Stimulated activated naive CD8-positive, alpha-beta T cell treated with anti-CD3 and anti-CD28 coated beads, Interleukin-15, Interleukin-2, amounts not matched to agents 100 ng/mL and 50 ng/mL, for 24 hours (primary cell): Measurements from ENCODE around the gene ABCB7.
"Not testable (repeated sequence)": the region's sequence is repeated elsewhere in the genome, so short reads cannot be mapped to it uniquely, and the experiment has no call there.

Source experiments
- H3K27ac Mint-ChIP-seq: one replicate; pipeline ENCODE4 v1.8.0; 2021; ENCODE audit warnings: mild to moderate bottlenecking, mixed read lengths
- H3K27me3 Mint-ChIP-seq: one replicate; pipeline ENCODE4 v1.8.0; 2021; ENCODE audit warnings: mixed read lengths
- H3K36me3 Mint-ChIP-seq: one replicate; pipeline ENCODE4 v1.8.0; 2021; ENCODE audit warnings: low read depth, mixed read lengths
- H3K4me1 Mint-ChIP-seq: one replicate; pipeline ENCODE4 v1.8.0; 2021; ENCODE audit warnings: low read depth, mixed read lengths
- H3K4me3 Mint-ChIP-seq: one replicate; pipeline ENCODE4 v1.8.0; 2021; ENCODE audit warnings: mild to moderate bottlenecking, mixed read lengths
- H3K9me3 Mint-ChIP-seq: one replicate; pipeline ENCODE4 v1.8.0; 2021; ENCODE audit warnings: mixed read lengths

Gene ABCB7

GRCh38 chrX:75155827-75156525 is at the start of gene ABCB7:
Gene ABCB7 (minus strand): TSS chrX:75156283. CDS start chrX:75156272, 11 bp downstream.
- peak within 1 kb of the TSS; percentile 88 for H3K4me3 Mint-ChIP-seq
- H3K9me3 Mint-ChIP-seq = no peaks in the 10 kb centered on the region
- peaks cover 4% of the 10 kb centered on the region for H3K36me3 Mint-ChIP-seq
- H3K4me1 Mint-ChIP-seq = peaks cover 72% of the 10 kb centered on the region
- peak within 1 kb of the TSS; percentile 91 for H3K27ac Mint-ChIP-seq
- no peaks in the 10 kb centered on the region for H3K27me3 Mint-ChIP-seq

- H3K9me3 Mint-ChIP-seq, H3K27me3 Mint-ChIP-seq, H3K4me3 Mint-ChIP-seq, H3K27ac Mint-ChIP-seq, H3K36me3 Mint-ChIP-seq, H3K4me1 Mint-ChIP-seq: not testable (repeated sequence)
Observed at GRCh38 chrX:75188415-75189206, 32.5 kb upstream of the ABCB7 start.

- no peaks in the 10 kb centered on the region for H3K4me1 Mint-ChIP-seq
- no peak overlapping the region for H3K27ac Mint-ChIP-seq
- no peaks in the 10 kb centered on the region for H3K36me3 Mint-ChIP-seq
- H3K9me3 Mint-ChIP-seq = no peaks in the 10 kb centered on the region
- H3K27me3 Mint-ChIP-seq = no peaks in the 10 kb centered on the region
- H3K4me3 Mint-ChIP-seq = no peak overlapping the region
Observed at GRCh38 chrX:75181721-75182120, 25.6 kb upstream of the ABCB7 start.

- H3K36me3 Mint-ChIP-seq, H3K4me1 Mint-ChIP-seq, H3K4me3 Mint-ChIP-seq, H3K27me3 Mint-ChIP-seq, H3K9me3 Mint-ChIP-seq, H3K27ac Mint-ChIP-seq: not testable (repeated sequence)
Observed at GRCh38 chrX:75179536-75180293, 23.6 kb upstream of the ABCB7 start.

GRCh38 chrX:75172257-75172890 is 16.3 kb upstream of the ABCB7 start:
- H3K27ac Mint-ChIP-seq = peak overlapping the region; percentile 80
- H3K36me3 Mint-ChIP-seq, H3K4me1 Mint-ChIP-seq, H3K9me3 Mint-ChIP-seq, H3K27me3 Mint-ChIP-seq: not testable (repeated sequence)
- peak overlapping the region; percentile 73 for H3K4me3 Mint-ChIP-seq

GRCh38 chrX:75158054-75158453 is 2.0 kb upstream of the ABCB7 start:
- H3K9me3 Mint-ChIP-seq = no peaks in the 10 kb centered on the region
- H3K4me1 Mint-ChIP-seq = peaks cover 53% of the 10 kb centered on the region
- H3K36me3 Mint-ChIP-seq = peaks cover 4% of the 10 kb centered on the region
- peak overlapping the region; percentile 58 for H3K27ac Mint-ChIP-seq
- H3K27me3 Mint-ChIP-seq = no peaks in the 10 kb centered on the region
- H3K4me3 Mint-ChIP-seq = no peak overlapping the region

GRCh38 chrX:75156531-75156945 is 455 bp upstream of the ABCB7 start:
- Mint-ChIP-seq H3K36me3 (peaks cover 4% of the 10 kb centered on the region), H3K9me3 (no peaks in the 10 kb centered on the region), H3K27me3 (no peaks in the 10 kb centered on the region), H3K4me1 (peaks cover 67% of the 10 kb centered on the region), H3K27ac (peak overlapping the region; percentile 91), H3K4me3 (peak overlapping the region; percentile 88)

- Mint-ChIP-seq H3K9me3 (no peaks in the 10 kb centered on the region), H3K27ac (peak overlapping the region; percentile 91), H3K4me3 (peak overlapping the region; percentile 88), H3K4me1 (peaks cover 73% of the 10 kb centered on the region), H3K36me3 (peaks cover 4% of the 10 kb centered on the region), H3K27me3 (no peaks in the 10 kb centered on the region)
Observed at GRCh38 chrX:75155447-75155826, 646 bp downstream of the ABCB7 start.

- Mint-ChIP-seq H3K27ac (no peak overlapping the region), H3K4me1 (peaks cover 75% of the 10 kb centered on the region), H3K9me3 (no peaks in the 10 kb centered on the region), H3K27me3 (no peaks in the 10 kb centered on the region), H3K4me3 (peak overlapping the region; percentile 88), H3K36me3 (peaks cover 9% of the 10 kb centered on the region)
Observed at GRCh38 chrX:75154871-75155270, 1.2 kb downstream of the ABCB7 start.

GRCh38 chrX:75151827-75152592 is 4.1 kb downstream of the ABCB7 start:
- H3K9me3 Mint-ChIP-seq = peaks cover 3% of the 10 kb centered on the region
- no peak overlapping the region for H3K4me3 Mint-ChIP-seq
- H3K27ac Mint-ChIP-seq = no peak overlapping the region
- H3K4me1 Mint-ChIP-seq = peaks cover 53% of the 10 kb centered on the region
- H3K36me3 Mint-ChIP-seq = peaks cover 17% of the 10 kb centered on the region
- H3K27me3 Mint-ChIP-seq = no peaks in the 10 kb centered on the region

GRCh38 chrX:75149654-75150053 is 6.4 kb downstream of the ABCB7 start:
- H3K4me3 Mint-ChIP-seq = no peak overlapping the region
- H3K27me3 Mint-ChIP-seq = no peaks in the 10 kb centered on the region
- peak overlapping the region; percentile 21 for H3K27ac Mint-ChIP-seq
- H3K4me1 Mint-ChIP-seq = peaks cover 56% of the 10 kb centered on the region
- H3K36me3 Mint-ChIP-seq = peaks cover 26% of the 10 kb centered on the region
- peaks cover 3% of the 10 kb centered on the region for H3K9me3 Mint-ChIP-seq

GRCh38 chrX:75132672-75133071 is 23.4 kb downstream of the ABCB7 start:
- Mint-ChIP-seq H3K27ac (peak overlapping the region; percentile 36), H3K36me3 (peaks cover 12% of the 10 kb centered on the region), H3K4me3 (no peak overlapping the region), H3K4me1 (peaks cover 43% of the 10 kb centered on the region), H3K9me3 (peaks cover 3% of the 10 kb centered on the region), H3K27me3 (no peaks in the 10 kb centered on the region)

GRCh38 chrX:75131973-75132627 is 24.0 kb downstream of the ABCB7 start:
- H3K36me3 Mint-ChIP-seq = peaks cover 9% of the 10 kb centered on the region
- no peak overlapping the region for H3K4me3 Mint-ChIP-seq
- H3K4me1 Mint-ChIP-seq = peaks cover 48% of the 10 kb centered on the region
- H3K27ac Mint-ChIP-seq = no peak overlapping the region
- no peaks in the 10 kb centered on the region for H3K9me3 Mint-ChIP-seq
- H3K27me3 Mint-ChIP-seq = no peaks in the 10 kb centered on the region

- peaks cover 38% of the 10 kb centered on the region for H3K4me1 Mint-ChIP-seq
- not testable (repeated sequence) for H3K27me3 Mint-ChIP-seq, H3K27ac Mint-ChIP-seq, H3K36me3 Mint-ChIP-seq, H3K4me3 Mint-ChIP-seq, H3K9me3 Mint-ChIP-seq
Observed at GRCh38 chrX:75129069-75129468, 27.0 kb downstream of the ABCB7 start.
